NCI-H2196 treated with DMSO at 0.1 percent for 48 hours (cell line): ENCODE measurements around the gene ANKRD9.

Source experiments
- DNase-seq: peaks from one replicate; lab custom pipeline; 2025; ENCODE audit not compliant: unreplicated experiment; lab: John Stamatoyannopoulos, UW

The ANKRD9 gene

GRCh38 chr14:102513899-102514772, 4.6 kb upstream of the ANKRD9 start:
- DNase-seq, result no peak

GRCh38 chr14:102512793-102513300, 3.3 kb upstream of the ANKRD9 start:
- DNase-seq, result no peak

- no peak for DNase-seq
These were observed 2.0 kb upstream of the ANKRD9 start for GRCh38 chr14:102511538-102511937.

GRCh38 chr14:102510616-102511520, 1.3 kb upstream of the ANKRD9 start:
- DNase-seq, result no peak

GRCh38 chr14:102508774-102509745, 516 bp downstream of the ANKRD9 start:
- DNase-seq, result no peak

GRCh38 chr14:102508410-102508773, 1.2 kb downstream of the ANKRD9 start:
- no peak for DNase-seq

- DNase-seq, result no peak
These were observed 1.7 kb downstream of the ANKRD9 start for GRCh38 chr14:102507857-102508312.

GRCh38 chr14:102507081-102507856, 2.3 kb downstream of the ANKRD9 start:
- DNase-seq, result no peak

- no peak for DNase-seq
These were observed 3.0 kb downstream of the ANKRD9 start for GRCh38 chr14:102506626-102506925.

GRCh38 chr14:102505775-102506625, 3.6 kb downstream of the ANKRD9 start:
- no peak for DNase-seq

GRCh38 chr14:102505000-102505619, 4.5 kb downstream of the ANKRD9 start:
- no peak for DNase-seq

- DNase-seq, result no peak
These were observed 5.1 kb downstream of the ANKRD9 start for GRCh38 chr14:102504328-102504999.

- DNase-seq, result no peak
These were observed 5.8 kb downstream of the ANKRD9 start for GRCh38 chr14:102503641-102504327.

- DNase-seq, result no peak
These were observed 7.0 kb downstream of the ANKRD9 start for GRCh38 chr14:102502571-102502970.

GRCh38 chr14:102501751-102502315, 7.7 kb downstream of the ANKRD9 start:
- DNase-seq, result no peak

- no peak for DNase-seq
These were observed 8.9 kb downstream of the ANKRD9 start for GRCh38 chr14:102500713-102501112.

- no peak for DNase-seq
These were observed 9.4 kb downstream of the ANKRD9 start for GRCh38 chr14:102500158-102500662.
